Kidney epithelial cell (primary cell): ENCODE data around the gene TTC33. TPM values are rescaled to one million over a fixed set of nuclear protein-coding genes. Genes with fewer than 3 reads are reported as not detected.

Source experiments
- DNase-seq: peaks from one replicate; pipeline ENCODE4 v3.0.0-alpha.2; 2010; ENCODE audit warnings: low read depth
- H3K27me3 ChIP-seq: 2 replicates; pipeline ENCODE4 v1.6.0; 2011; ENCODE audit warnings: low read length; ENCODE audit not compliant: control insufficient read depth, insufficient read depth
- H3K36me3 ChIP-seq: 2 replicates; pipeline ENCODE4 v1.5.1; 2011; ENCODE audit warnings: low read length; ENCODE audit not compliant: control insufficient read depth, insufficient read depth
- H3K4me3 ChIP-seq: 2 replicates; pipeline ENCODE4 v1.5.1; 2011; ENCODE audit warnings: low read depth, mild to moderate bottlenecking, control low read depth, low read length
- CTCF ChIP-seq: IDR thresholded peaks from 2 replicates; pipeline ENCODE4 v1.5.1; 2011; ENCODE audit warnings: mild to moderate bottlenecking, moderate library complexity, low read length, control low read depth, inconsistent platforms; ENCODE audit not compliant: insufficient read depth, poor library complexity, severe bottlenecking
- total RNA-seq: library from RNA; depleted of rRNA; stranded (reverse); fragments of >200 nt; gene quantifications from 2 replicates; pipeline ENCODE4 v1.2.3, GENCODE V29; 2015

TTC33 gene
- total RNA-seq, 1 donor from 2014 or later, result 13.8 TPM

- no peaks in the 10 kb centered on the region for H3K27me3 ChIP-seq
- H3K36me3 ChIP-seq, result no peaks in the 10 kb centered on the region
- no peak for TF ChIP-seq CTCF
- DNase-seq, result no peak
- no peak overlapping the region for H3K4me3 ChIP-seq
Measured at GRCh38 chr5:40547557-40547956, 208.2 kb downstream of the TTC33 start.

DNA sequence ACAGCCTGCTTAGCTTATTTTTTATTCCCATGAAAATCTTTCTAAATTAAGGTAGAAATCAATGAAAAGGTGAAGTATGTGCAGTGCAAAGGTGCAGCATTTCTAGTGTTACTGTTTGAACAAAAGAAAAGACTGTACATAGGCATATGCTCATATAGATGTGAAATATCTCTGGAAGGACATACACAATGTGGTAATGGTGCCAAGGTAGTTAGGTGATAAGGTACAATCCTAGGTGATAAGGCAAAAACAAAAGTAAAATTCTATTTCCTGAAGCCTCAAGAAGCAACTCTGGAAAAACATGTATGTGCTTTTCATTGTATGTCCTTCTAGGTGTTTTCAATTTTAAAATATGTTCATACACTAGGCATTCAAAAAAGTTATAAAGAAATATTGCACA, 215.5 kb downstream of the TTC33 start:
- DNase-seq, result no peak
- Histone ChIP-seq H3K4me3 (no peak overlapping the region), H3K27me3 (no peaks in the 10 kb centered on the region), H3K36me3 (no peaks in the 10 kb centered on the region)
- TF ChIP-seq CTCF, result no peak

- no peak overlapping the region for H3K4me3 ChIP-seq
- no peaks in the 10 kb centered on the region for H3K36me3 ChIP-seq
- H3K27me3 ChIP-seq, result no peaks in the 10 kb centered on the region
- TF ChIP-seq CTCF, result no peak
- no peak for DNase-seq
Measured at GRCh38 chr5:40524677-40525076, 231.1 kb downstream of the TTC33 start.

- Histone ChIP-seq H3K36me3 (no peaks in the 10 kb centered on the region), H3K27me3 (no peaks in the 10 kb centered on the region), H3K4me3 (no peak overlapping the region)
- no peak for TF ChIP-seq CTCF
- no peak for DNase-seq
Measured at GRCh38 chr5:40521925-40522324, 233.8 kb downstream of the TTC33 start.

DNA sequence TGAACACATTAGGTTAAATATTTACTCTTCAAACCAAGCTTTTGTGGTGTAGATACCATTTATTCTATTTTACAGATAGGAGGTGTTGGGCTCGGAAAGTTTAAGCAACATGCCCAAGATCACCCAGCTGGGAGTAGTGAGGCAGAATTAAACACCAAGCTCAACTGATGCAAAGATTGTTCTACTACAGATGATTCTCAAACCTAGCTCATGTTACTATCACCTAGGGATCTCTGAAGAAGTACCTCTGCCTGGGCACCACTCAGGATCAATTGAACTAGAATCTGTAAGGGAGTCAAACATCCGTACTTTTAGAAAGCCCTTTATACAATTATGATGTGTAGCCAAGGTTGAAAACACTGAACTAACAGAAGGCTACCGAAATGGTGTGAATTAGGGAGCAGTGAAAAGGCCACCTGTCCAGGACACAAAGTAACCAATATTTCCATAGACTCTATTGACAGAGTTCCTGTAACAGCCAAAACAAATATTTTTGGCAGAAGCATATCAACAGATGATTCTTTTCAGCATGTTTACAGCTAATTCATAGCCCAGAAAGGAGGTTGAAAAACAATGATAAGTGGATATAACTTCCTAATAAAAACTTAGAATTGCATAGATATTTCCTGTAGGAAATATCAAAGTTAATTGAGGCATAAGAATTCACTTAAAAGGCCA, 234.5 kb downstream of the TTC33 start:
- TF ChIP-seq CTCF, result no peak

GRCh38 chr5:40518485-40518917, 237.3 kb downstream of the TTC33 start:
- Histone ChIP-seq H3K4me3 (no peak overlapping the region), H3K36me3 (no peaks in the 10 kb centered on the region), H3K27me3 (no peaks in the 10 kb centered on the region)
- DNase-seq, result no peak
- TF ChIP-seq CTCF, result no peak

More for the DNA sequence above, 234.5 kb downstream of the TTC33 start:
- no peak overlapping the region for H3K4me3 ChIP-seq
- DNase-seq, result no peak
- no peaks in the 10 kb centered on the region for H3K27me3 ChIP-seq
- H3K36me3 ChIP-seq, result no peaks in the 10 kb centered on the region
